PC-9 (cell line): ENCODE data around the gene FAM110C. TPM values are rescaled to one million over a fixed set of nuclear protein-coding genes. Genes with fewer than 3 reads are reported as not detected.
A peak's percentile ranks its signal among the peaks of the same experiment; 100 is the strongest.

Source experiments
- BruUV-seq: library from RNA; stranded (reverse); fragments of 400-500 nt; replicated peaks from 2 replicates; lab custom pipeline; 2021; lab: Mats Ljungman, UMichigan
- CTCF ChIA-PET: fragments of 300-600 bp; sonication (Branson Sonifier 250); formaldehyde crosslinking; loops from one replicate; lab custom pipeline; 2022; ENCODE audit warnings: antibody characterized with exemption; lab: Charles Lee
- POLR2A ChIA-PET: fragments of 300-600 bp; sonication (Branson Sonifier 250); formaldehyde crosslinking; loops from one replicate; lab custom pipeline; 2022; ENCODE audit warnings: antibody characterized with exemption; ENCODE audit not compliant: unreplicated experiment; lab: Charles Lee
- DNase-seq, 2 experiments: peaks; one replicate each; pipeline versions ENCODE4 v3.0.0 to v3.0.0-alpha.2; 2015 to 2022; ENCODE audit warnings: mixed read lengths in 1 of 2
- H2AFZ ChIP-seq: fragments of 200-600 bp; sonication (generic); 2 replicates; pipeline ENCODE4 v1.8.1; 2017; ENCODE audit warnings: antibody characterized with exemption
- H3F3A ChIP-seq: fragments of 200-600 bp; sonication (generic); 2 replicates; pipeline ENCODE4 v1.8.1; 2017; ENCODE audit warnings: antibody characterized with exemption, mild to moderate bottlenecking, low read depth; ENCODE audit not compliant: insufficient read depth
- H3K27ac ChIP-seq: fragments of 200-600 bp; sonication (generic); 2 replicates; pipeline ENCODE4 v1.6.1; 2016; ENCODE audit warnings: mixed run types
- H3K27me3 ChIP-seq: fragments of 200-600 bp; sonication (generic); 2 replicates; pipeline ENCODE4 v1.6.1; 2016; ENCODE audit warnings: low read depth, mixed run types; ENCODE audit not compliant: insufficient read depth
- H3K36me3 ChIP-seq: fragments of 200-600 bp; sonication (generic); 2 replicates; pipeline ENCODE4 v1.6.1; 2016; ENCODE audit warnings: low read depth, mixed run types
- H3K4me1 ChIP-seq: fragments of 200-600 bp; sonication (generic); replicated peaks from 2 replicates; pipeline ENCODE4 v1.6.1; 2016; ENCODE audit warnings: mixed run types; ENCODE audit not compliant: insufficient read depth
- H3K4me2 ChIP-seq: fragments of 200-600 bp; sonication (generic); 2 replicates; pipeline ENCODE4 v1.6.1; 2017; ENCODE audit warnings: mixed run types
- H3K4me3 ChIP-seq: fragments of 200-600 bp; sonication (generic); 2 replicates; pipeline ENCODE4 v1.6.1; 2016; ENCODE audit warnings: mixed run types
- H3K79me2 ChIP-seq: fragments of 200-600 bp; sonication (generic); 2 replicates; pipeline ENCODE4 v1.6.1; 2017; ENCODE audit warnings: low read depth, mixed run types
- H3K9me2 ChIP-seq: fragments of 200-600 bp; sonication (generic); 2 replicates; pipeline ENCODE4 v1.8.1; 2017; ENCODE audit warnings: mild to moderate bottlenecking; ENCODE audit not compliant: insufficient read depth
- H3K9me3 ChIP-seq: fragments of 200-600 bp; sonication (generic); 2 replicates; pipeline ENCODE4 v1.8.1; 2016; ENCODE audit warnings: low read depth; ENCODE audit not compliant: insufficient read depth
- H4K20me1 ChIP-seq: fragments of 200-600 bp; sonication (generic); 2 replicates; pipeline ENCODE4 v1.8.1; 2017; ENCODE audit not compliant: insufficient read depth
- EZH2 ChIP-seq: fragments of 200-600 bp; sonication (generic); IDR thresholded peaks from 2 replicates; pipeline ENCODE4 v1.8.0; 2017; ENCODE audit warnings: antibody characterized with exemption, low read depth
- intact Hi-C: fragments of 100-400 bp; cut with micrococcal nuclease; formaldehyde crosslinking; loops from one replicate; pipeline ENCODE4 v1.10.0; 2022; ENCODE audit not compliant: unreplicated experiment
- total RNA-seq: library from RNA; stranded (reverse); gene quantifications from 2 replicates; pipeline ENCODE4 v1.2.3, GENCODE V29; 2021
- TF ChIP-seq, protein P1 (sequence below): fragments of 200-600 bp; sonication (generic); conservative IDR thresholded peaks from 2 replicates; pipeline ENCODE4 v1.6.1; 2017; ENCODE audit warnings: mixed run types, antibody characterized with exemption, mild to moderate bottlenecking, moderate library complexity

FAM110C gene
- total RNA-seq, 1 experiment from 2014 or later: 20.8 TPM

DNA sequence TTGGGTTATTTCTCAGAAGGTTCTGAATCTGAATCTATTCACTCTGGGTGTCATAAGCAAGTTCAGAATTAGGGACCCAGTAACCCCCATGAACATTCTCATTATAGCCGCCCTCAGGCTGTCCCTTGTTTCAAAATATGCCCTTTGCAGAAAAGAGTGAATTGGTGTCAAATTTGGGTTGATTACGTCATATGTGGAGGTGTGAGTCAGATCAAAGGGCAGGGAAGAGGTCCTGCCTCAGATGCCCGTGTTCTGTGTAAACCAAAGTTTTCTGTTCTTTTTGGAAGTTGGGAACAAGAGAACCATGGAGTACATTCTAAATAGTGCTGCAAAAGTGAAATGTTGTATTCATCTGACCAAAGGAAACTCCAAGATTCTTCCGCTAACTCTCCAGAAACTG lies 5.8 kb downstream of the FAM110C start:
- peak overlapping the region; percentile 12 for H3K4me3 ChIP-seq
- peak overlapping the region; percentile 7; the same call in 1 of the 2 replicates for H3K27ac ChIP-seq
- intact Hi-C loops: no loop called here
- TF ChIP-seq, protein P1, sequence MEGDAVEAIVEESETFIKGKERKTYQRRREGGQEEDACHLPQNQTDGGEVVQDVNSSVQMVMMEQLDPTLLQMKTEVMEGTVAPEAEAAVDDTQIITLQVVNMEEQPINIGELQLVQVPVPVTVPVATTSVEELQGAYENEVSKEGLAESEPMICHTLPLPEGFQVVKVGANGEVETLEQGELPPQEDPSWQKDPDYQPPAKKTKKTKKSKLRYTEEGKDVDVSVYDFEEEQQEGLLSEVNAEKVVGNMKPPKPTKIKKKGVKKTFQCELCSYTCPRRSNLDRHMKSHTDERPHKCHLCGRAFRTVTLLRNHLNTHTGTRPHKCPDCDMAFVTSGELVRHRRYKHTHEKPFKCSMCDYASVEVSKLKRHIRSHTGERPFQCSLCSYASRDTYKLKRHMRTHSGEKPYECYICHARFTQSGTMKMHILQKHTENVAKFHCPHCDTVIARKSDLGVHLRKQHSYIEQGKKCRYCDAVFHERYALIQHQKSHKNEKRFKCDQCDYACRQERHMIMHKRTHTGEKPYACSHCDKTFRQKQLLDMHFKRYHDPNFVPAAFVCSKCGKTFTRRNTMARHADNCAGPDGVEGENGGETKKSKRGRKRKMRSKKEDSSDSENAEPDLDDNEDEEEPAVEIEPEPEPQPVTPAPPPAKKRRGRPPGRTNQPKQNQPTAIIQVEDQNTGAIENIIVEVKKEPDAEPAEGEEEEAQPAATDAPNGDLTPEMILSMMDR: no peak
- peaks cover 54% of the 10 kb centered on the region for H3F3A ChIP-seq
- no TSS peak for BruUV-seq
- peak in 1 of 2 experiments; percentile 52 for DNase-seq
- peaks cover 9% of the 10 kb centered on the region; the same call in 1 of the 2 replicates for H3K9me3 ChIP-seq
- H3K79me2 ChIP-seq: peaks cover 72% of the 10 kb centered on the region
- peaks cover 66% of the 10 kb centered on the region for H3K36me3 ChIP-seq
- H3K4me2 ChIP-seq: peak overlapping the region; percentile 90
- POLR2A ChIA-PET: no interaction called here
- H3K4me1 ChIP-seq: peaks cover 90% of the 10 kb centered on the region
- no peak overlapping the region for H2AFZ ChIP-seq
- 0 out of 2 replicates have a peak, but pooled peaks cover 4% of the 10 kb centered on the region for H4K20me1 ChIP-seq
- CTCF ChIA-PET: no interaction called here
- no peaks in the 10 kb centered on the region for H3K9me2 ChIP-seq
- no peaks in the 10 kb centered on the region for H3K27me3 ChIP-seq

DNA sequence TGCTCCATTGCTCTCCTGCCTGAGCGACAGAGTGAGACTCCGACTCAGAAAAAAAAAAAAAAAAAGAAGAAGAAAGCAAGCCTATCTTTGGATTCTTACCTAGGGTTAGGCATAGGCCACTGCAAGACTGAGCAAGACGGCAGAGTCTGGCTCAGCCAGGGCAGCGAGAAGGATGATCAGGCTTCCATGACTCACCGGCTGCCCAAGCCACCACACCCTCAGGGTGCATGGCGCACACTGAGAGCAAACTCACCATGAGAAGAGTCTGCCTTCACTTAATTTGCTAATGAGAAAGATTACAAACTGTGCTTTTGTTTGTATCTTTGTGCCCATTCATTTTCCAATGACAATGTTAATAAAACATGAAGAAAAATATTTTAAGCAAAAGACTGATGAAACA lies 8.2 kb downstream of the FAM110C start:
- H3K4me1 ChIP-seq: peaks cover 100% of the 10 kb centered on the region
- TF ChIP-seq EZH2: no peak
- TF ChIP-seq, protein P1: no peak
- H3K27ac ChIP-seq: peak overlapping the region; percentile 86
- H3K79me2 ChIP-seq: peaks cover 49% of the 10 kb centered on the region
- POLR2A ChIA-PET: no interaction called here
- no peaks in the 10 kb centered on the region for H3K9me2 ChIP-seq
- peaks cover 56% of the 10 kb centered on the region for H3K36me3 ChIP-seq
- H3K9me3 ChIP-seq: peaks cover 13% of the 10 kb centered on the region; the same call in 1 of the 2 replicates
- peaks cover 65% of the 10 kb centered on the region for H3F3A ChIP-seq
- H3K27me3 ChIP-seq: no peaks in the 10 kb centered on the region
- CTCF ChIA-PET: no interaction called here
- H3K4me2 ChIP-seq: peak overlapping the region; percentile 27
- peak; percentile 83 to 90 for DNase-seq
- no peak overlapping the region for H2AFZ ChIP-seq
- H3K4me3 ChIP-seq: no peak overlapping the region
- no peaks in the 10 kb centered on the region for H4K20me1 ChIP-seq
- intact Hi-C loops: no loop called here
- no TSS peak for BruUV-seq

DNA sequence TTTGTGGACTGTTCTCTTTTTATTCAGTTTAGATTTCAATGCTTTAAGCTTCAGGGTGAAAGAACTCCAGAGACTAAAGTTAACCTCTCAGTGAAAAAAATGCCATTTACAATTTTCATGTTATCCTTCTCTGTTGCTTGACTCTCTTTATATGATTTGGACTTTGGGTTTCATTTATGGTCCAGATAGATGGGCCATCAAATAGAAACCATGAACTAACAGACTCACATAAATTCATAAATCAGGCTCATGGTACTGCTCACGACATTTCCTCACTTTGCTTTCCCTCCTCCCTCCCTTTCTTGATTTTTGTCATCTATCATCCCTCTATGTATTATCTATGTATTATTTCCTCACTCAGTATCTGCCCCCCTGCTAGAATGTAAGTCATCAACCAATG lies 10.0 kb downstream of the FAM110C start:
- ChIA-PET POLR2A (no interaction called here), CTCF (no interaction called here)
- Histone ChIP-seq H3F3A (peaks cover 66% of the 10 kb centered on the region), H3K79me2 (peaks cover 30% of the 10 kb centered on the region), H3K36me3 (peaks cover 42% of the 10 kb centered on the region), H4K20me1 (no peaks in the 10 kb centered on the region), H3K27me3 (no peaks in the 10 kb centered on the region), H3K27ac (peak overlapping the region; percentile 41), H2AFZ (no peak overlapping the region), H3K4me1 (peaks cover 85% of the 10 kb centered on the region), H3K9me2 (no peaks in the 10 kb centered on the region), H3K9me3 (peaks cover 13% of the 10 kb centered on the region; the same call in 1 of the 2 replicates), H3K4me2 (peak overlapping the region; percentile 64), H3K4me3 (0 out of 2 replicates have a peak overlapping the region, but pooled peaks have one; percentile 6)
- intact Hi-C loops: loop anchor here (1.0 kb wide), 1 partner anchor 8 kb away; no protein-coding TSS in a partner anchor
- no peak for TF ChIP-seq EZH2
- TF ChIP-seq, protein P1: no peak
- DNase-seq: no peak
- BruUV-seq: no TSS peak
